ENCODE measurements around the gene ZNF483.
"Not testable (repeated sequence)": the region's sequence is repeated elsewhere in the genome, so short reads cannot be mapped to it uniquely, and the experiment has no call there.

ZNF483 gene

GRCh38 chr9:111555425-111555824 lies 30.4 kb downstream of the ZNF483 start:
- H3K36me3 ChIP-seq (ENCODE audit: insufficient read depth, low read depth, low read length) = peaks cover 39% of the 10 kb centered on the region
- not testable (repeated sequence) for H3K4me3 ChIP-seq (ENCODE audit: low read length); H3K27me3 ChIP-seq (ENCODE audit: insufficient read depth, low read length); H3K27ac ChIP-seq (ENCODE audit: low read length); H3K9ac ChIP-seq (ENCODE audit: low read depth, low read length); H3K4me1 ChIP-seq (ENCODE audit: insufficient read depth, low read length)
- peaks cover 15% of the 10 kb centered on the region; the same call in 1 of the 2 replicates for H3K9me3 ChIP-seq (ENCODE audit: insufficient read depth, low read depth, low read length)

- Histone ChIP-seq H3K27me3 (ENCODE audit: insufficient read depth, low read length) (no peaks in the 10 kb centered on the region), H3K4me3 (ENCODE audit: low read length) (no peak overlapping the region), H3K9ac (ENCODE audit: low read depth, low read length) (no peak overlapping the region), H3K36me3 (ENCODE audit: insufficient read depth, low read depth, low read length) (peaks cover 24% of the 10 kb centered on the region), H3K4me1 (ENCODE audit: insufficient read depth, low read length) (no peaks in the 10 kb centered on the region), H3K9me3 (ENCODE audit: insufficient read depth, low read depth, low read length) (peaks cover 7% of the 10 kb centered on the region; the same call in 1 of the 2 replicates), H3K27ac (ENCODE audit: low read length) (no peak overlapping the region)
These were observed 34.1 kb downstream of the ZNF483 start for GRCh38 chr9:111559000-111559610.

GRCh38 chr9:111561165-111561719 lies 36.3 kb downstream of the ZNF483 start:
- Histone ChIP-seq H3K9ac (ENCODE audit: low read depth, low read length) (no peak overlapping the region), H3K27ac (ENCODE audit: low read length) (no peak overlapping the region), H3K4me3 (ENCODE audit: low read length) (no peak overlapping the region), H3K4me1 (ENCODE audit: insufficient read depth, low read length) (no peaks in the 10 kb centered on the region), H3K9me3 (ENCODE audit: insufficient read depth, low read depth, low read length) (peaks cover 2% of the 10 kb centered on the region; the same call in 1 of the 2 replicates), H3K36me3 (ENCODE audit: insufficient read depth, low read depth, low read length) (peaks cover 19% of the 10 kb centered on the region), H3K27me3 (ENCODE audit: insufficient read depth, low read length) (no peaks in the 10 kb centered on the region)

- H3K4me3 ChIP-seq (ENCODE audit: low read length) = no peak overlapping the region
- H3K27me3 ChIP-seq (ENCODE audit: insufficient read depth, low read length) = no peaks in the 10 kb centered on the region
- no peak overlapping the region for H3K27ac ChIP-seq (ENCODE audit: low read length)
- H3K36me3 ChIP-seq (ENCODE audit: insufficient read depth, low read depth, low read length) = peaks cover 64% of the 10 kb centered on the region
- H3K9me3 ChIP-seq (ENCODE audit: insufficient read depth, low read depth, low read length) = peaks cover 19% of the 10 kb centered on the region
- no peak overlapping the region for H3K9ac ChIP-seq (ENCODE audit: low read depth, low read length)
- no peaks in the 10 kb centered on the region for H3K4me1 ChIP-seq (ENCODE audit: insufficient read depth, low read length)
These were observed 41.3 kb downstream of the ZNF483 start for GRCh38 chr9:111566234-111566633.

- H3K4me1 ChIP-seq (ENCODE audit: insufficient read depth, low read length); H3K9ac ChIP-seq (ENCODE audit: low read depth, low read length); H3K27me3 ChIP-seq (ENCODE audit: insufficient read depth, low read length); H3K4me3 ChIP-seq (ENCODE audit: low read length); H3K27ac ChIP-seq (ENCODE audit: low read length): not testable (repeated sequence)
- peaks cover 19% of the 10 kb centered on the region for H3K9me3 ChIP-seq (ENCODE audit: insufficient read depth, low read depth, low read length)
- H3K36me3 ChIP-seq (ENCODE audit: insufficient read depth, low read depth, low read length) = peaks cover 69% of the 10 kb centered on the region
These were observed 43.1 kb downstream of the ZNF483 start for GRCh38 chr9:111568127-111568526.

GRCh38 chr9:111572950-111573604 lies 48.1 kb downstream of the ZNF483 start:
- H3K27ac ChIP-seq (ENCODE audit: low read length) = no peak overlapping the region
- H3K4me3 ChIP-seq (ENCODE audit: low read length) = no peak overlapping the region
- H3K4me1 ChIP-seq (ENCODE audit: insufficient read depth, low read length) = no peaks in the 10 kb centered on the region
- peaks cover 13% of the 10 kb centered on the region for H3K9me3 ChIP-seq (ENCODE audit: insufficient read depth, low read depth, low read length)
- peaks cover 76% of the 10 kb centered on the region for H3K36me3 ChIP-seq (ENCODE audit: insufficient read depth, low read depth, low read length)
- no peaks in the 10 kb centered on the region for H3K27me3 ChIP-seq (ENCODE audit: insufficient read depth, low read length)
- H3K9ac ChIP-seq (ENCODE audit: low read depth, low read length) = no peak overlapping the region

DNA sequence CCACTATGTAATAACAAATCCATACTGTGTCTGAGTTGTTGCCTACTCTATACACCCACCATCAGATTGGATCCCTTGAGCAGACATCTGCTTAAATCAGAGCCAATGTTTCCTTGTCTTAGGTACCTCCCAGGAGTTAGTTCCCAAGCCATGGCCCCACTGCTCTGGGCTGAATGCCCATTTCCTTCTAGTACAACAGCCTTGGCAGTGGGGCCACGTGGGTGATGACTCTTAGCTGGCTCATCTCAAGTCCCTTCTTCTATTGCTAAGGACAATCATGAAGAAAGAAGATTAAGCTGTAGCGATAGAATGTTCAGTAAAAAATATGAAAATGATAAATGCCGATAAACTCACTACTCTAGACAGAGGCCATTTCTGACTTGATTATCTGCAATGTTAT lies 57.9 kb downstream of the ZNF483 start:
- Histone ChIP-seq H3K4me1 (ENCODE audit: insufficient read depth, low read length) (no peaks in the 10 kb centered on the region), H3K4me3 (ENCODE audit: low read length) (no peak overlapping the region), H3K36me3 (ENCODE audit: insufficient read depth, low read depth, low read length) (peaks cover 52% of the 10 kb centered on the region)

DNA sequence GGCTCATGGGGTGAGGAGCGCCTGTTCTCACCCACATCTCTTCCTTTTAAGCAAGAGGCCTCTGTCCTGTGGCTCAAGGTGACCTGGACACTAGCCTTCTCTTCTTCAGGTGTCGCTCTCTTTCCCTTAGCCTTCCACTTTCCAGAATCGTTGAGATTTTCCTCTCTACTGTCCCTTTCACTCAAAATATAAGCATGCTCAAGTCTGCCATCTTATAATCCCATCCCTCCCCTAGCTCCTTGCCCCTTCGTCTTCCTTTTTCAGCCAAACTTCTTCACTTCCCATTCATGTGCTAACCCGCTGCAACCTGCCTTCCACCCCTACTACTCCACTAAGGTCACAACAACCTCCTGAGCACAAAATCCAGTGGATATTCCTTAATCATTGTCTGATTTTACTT lies 61.4 kb downstream of the ZNF483 start:
- Histone ChIP-seq H3K36me3 (ENCODE audit: insufficient read depth, low read depth, low read length) (peaks cover 40% of the 10 kb centered on the region), H3K9ac (ENCODE audit: low read depth, low read length) (no peak overlapping the region), H3K27ac (ENCODE audit: low read length) (no peak overlapping the region), H3K4me3 (ENCODE audit: low read length) (no peak overlapping the region), H3K4me1 (ENCODE audit: insufficient read depth, low read length) (no peaks in the 10 kb centered on the region), H3K9me3 (ENCODE audit: insufficient read depth, low read depth, low read length) (no peaks in the 10 kb centered on the region), H3K27me3 (ENCODE audit: insufficient read depth, low read length) (no peaks in the 10 kb centered on the region)

More for the DNA sequence above, 57.9 kb downstream of the ZNF483 start:
- no peaks in the 10 kb centered on the region for H3K9me3 ChIP-seq (ENCODE audit: insufficient read depth, low read depth, low read length)
- no peaks in the 10 kb centered on the region for H3K27me3 ChIP-seq (ENCODE audit: insufficient read depth, low read length)
- no peak overlapping the region for H3K27ac ChIP-seq (ENCODE audit: low read length)
- no peak overlapping the region for H3K9ac ChIP-seq (ENCODE audit: low read depth, low read length)

GRCh38 chr9:111588846-111589245 lies 63.9 kb downstream of the ZNF483 start:
- H3K27ac ChIP-seq (ENCODE audit: low read length) = no peak overlapping the region
- H3K9me3 ChIP-seq (ENCODE audit: insufficient read depth, low read depth, low read length) = no peaks in the 10 kb centered on the region
- H3K36me3 ChIP-seq (ENCODE audit: insufficient read depth, low read depth, low read length) = peaks cover 38% of the 10 kb centered on the region
- no peak overlapping the region for H3K9ac ChIP-seq (ENCODE audit: low read depth, low read length)
- H3K27me3 ChIP-seq (ENCODE audit: insufficient read depth, low read length) = no peaks in the 10 kb centered on the region
- H3K4me1 ChIP-seq (ENCODE audit: insufficient read depth, low read length) = no peaks in the 10 kb centered on the region
- no peak overlapping the region for H3K4me3 ChIP-seq (ENCODE audit: low read length)

DNA sequence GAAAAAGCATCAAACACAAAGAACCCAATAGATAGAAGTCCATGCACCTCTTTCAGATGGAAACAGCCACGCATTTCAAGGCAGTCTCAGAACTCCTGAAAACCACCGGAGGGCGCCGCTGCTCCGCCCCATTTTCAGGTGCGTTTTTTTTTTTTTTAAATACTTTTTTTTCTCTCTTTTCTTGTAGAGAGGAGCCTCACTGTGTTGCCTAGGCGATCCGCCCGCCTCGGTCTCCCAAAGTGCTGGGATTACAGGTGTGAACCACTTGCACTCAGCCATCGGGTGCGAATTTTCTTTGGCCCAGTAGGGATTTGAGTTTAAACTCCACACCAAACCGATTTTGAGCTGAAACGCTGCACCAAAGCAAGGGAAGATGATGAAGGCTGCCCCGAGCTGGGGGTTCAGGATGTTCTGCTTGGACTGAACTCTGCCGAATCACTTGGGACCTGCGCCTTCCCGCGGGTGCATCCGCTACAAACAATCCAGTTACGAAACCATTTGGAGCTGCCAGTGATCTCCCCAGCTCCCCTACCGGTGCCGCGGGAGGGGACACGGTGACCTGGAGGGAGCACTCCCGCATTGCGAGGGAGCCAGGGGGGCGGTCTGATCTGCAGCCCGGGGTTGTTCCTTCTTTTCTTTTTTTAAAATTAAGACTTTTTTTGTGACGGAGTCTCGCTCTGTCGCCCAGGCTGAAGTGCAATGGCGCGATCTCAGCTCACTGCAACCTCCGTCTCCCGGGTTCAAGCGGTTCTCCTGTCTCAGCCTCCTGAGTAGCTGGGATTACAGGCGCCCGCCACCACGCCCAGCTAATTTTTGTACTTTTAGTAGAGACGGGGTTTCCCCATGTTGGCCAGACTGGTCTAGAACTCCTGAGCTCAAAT lies 73.1 kb downstream of the ZNF483 start:
- peak overlapping the region; percentile 87 for H3K4me3 ChIP-seq (ENCODE audit: low read length)
- no peaks in the 10 kb centered on the region for H3K9me3 ChIP-seq (ENCODE audit: insufficient read depth, low read depth, low read length)
- peaks cover 32% of the 10 kb centered on the region; the same call in 1 of the 2 replicates for H3K27me3 ChIP-seq (ENCODE audit: insufficient read depth, low read length)
- H3K36me3 ChIP-seq (ENCODE audit: insufficient read depth, low read depth, low read length) = peaks cover 34% of the 10 kb centered on the region
- H3K4me1 ChIP-seq (ENCODE audit: insufficient read depth, low read length) = no peaks in the 10 kb centered on the region; the same call in 1 of the 2 replicates
- peak overlapping the region; percentile 73; the same call in 1 of the 2 replicates for H3K9ac ChIP-seq (ENCODE audit: low read depth, low read length)
- H3K27ac ChIP-seq (ENCODE audit: low read length) = no peak overlapping the region

- Histone ChIP-seq H3K27me3 (ENCODE audit: insufficient read depth, low read length) (peaks cover 32% of the 10 kb centered on the region; the same call in 1 of the 2 replicates), H3K9me3 (ENCODE audit: insufficient read depth, low read depth, low read length) (no peaks in the 10 kb centered on the region), H3K4me1 (ENCODE audit: insufficient read depth, low read length) (no peaks in the 10 kb centered on the region; the same call in 1 of the 2 replicates), H3K9ac (ENCODE audit: low read depth, low read length) (peak overlapping the region; percentile 73), H3K4me3 (ENCODE audit: low read length) (peak overlapping the region; percentile 87), H3K36me3 (ENCODE audit: insufficient read depth, low read depth, low read length) (peaks cover 28% of the 10 kb centered on the region), H3K27ac (ENCODE audit: low read length) (no peak overlapping the region)
These were observed 73.7 kb downstream of the ZNF483 start for GRCh38 chr9:111598733-111599091.
